MCF 10A (cell line): ENCODE data around the gene ARHGAP9. TPM values are rescaled to one million over a fixed set of nuclear protein-coding genes. Genes with fewer than 3 reads are reported as not detected.
A peak's percentile ranks its signal among the peaks of the same experiment; 100 is the strongest.

Source experiments
- BruUV-seq: library from RNA; stranded (reverse); fragments of 400-500 nt; replicated peaks from 2 replicates; lab custom pipeline; 2021; lab: Mats Ljungman, UMichigan
- CTCF ChIA-PET: fragments of 300-600 bp; sonication (Branson Sonifier 250); formaldehyde crosslinking; extraction: SDS; loops from one replicate; lab custom pipeline; 2021; ENCODE audit warnings: antibody characterized with exemption, inconsistent platforms; lab: Yijun Ruan, JAX
- POLR2A ChIA-PET: fragments of 300-600, 350-650 bp; sonication (Branson Sonifier 250); formaldehyde crosslinking; extraction: SDS; loops from one replicate; lab custom pipeline; 2020; ENCODE audit warnings: antibody characterized with exemption, inconsistent platforms; lab: Yijun Ruan, JAX
- DNase-seq: peaks from one replicate; pipeline ENCODE4 v3.0.0-alpha.2; 2018; ENCODE audit not compliant: unreplicated experiment
- H3K27ac Mint-ChIP-seq: one replicate; pipeline ENCODE4 v1.8.0; 2022; ENCODE audit warnings: mild to moderate bottlenecking, low read depth, mixed read lengths; ENCODE audit not compliant: unreplicated experiment
- H3K27me3 Mint-ChIP-seq: one replicate; pipeline ENCODE4 v1.8.0; 2022; ENCODE audit warnings: mixed read lengths; ENCODE audit not compliant: insufficient read depth, unreplicated experiment
- H3K36me3 Mint-ChIP-seq: one replicate; pipeline ENCODE4 v1.8.0; 2022; ENCODE audit warnings: mild to moderate bottlenecking, moderate library complexity, mixed read lengths; ENCODE audit not compliant: insufficient read depth, unreplicated experiment
- H3K4me1 Mint-ChIP-seq: one replicate; pipeline ENCODE4 v1.8.0; 2022; ENCODE audit warnings: mixed read lengths; ENCODE audit not compliant: insufficient read depth, unreplicated experiment
- H3K4me3 Mint-ChIP-seq: one replicate; pipeline ENCODE4 v1.8.0; 2022; ENCODE audit warnings: mild to moderate bottlenecking, moderate library complexity, mixed read lengths; ENCODE audit not compliant: unreplicated experiment
- H3K9me3 Mint-ChIP-seq: one replicate; pipeline ENCODE4 v1.8.0; 2022; ENCODE audit warnings: mixed read lengths; ENCODE audit not compliant: unreplicated experiment
- CTCF ChIP-seq: fragments of 200-600 bp; IDR thresholded peaks from one replicate; pipeline ENCODE4 v1.8.0; 2022; ENCODE audit warnings: antibody characterized with exemption, mild to moderate bottlenecking; ENCODE audit not compliant: unreplicated experiment
- intact Hi-C: fragments of 100-400 bp; cut with micrococcal nuclease; formaldehyde crosslinking; loops from 2 replicates; pipeline ENCODE4 v1.14.1; 2022
- total RNA-seq: library from RNA; stranded (reverse); gene quantifications from 2 replicates; pipeline ENCODE4 v1.2.3, GENCODE V29; 2022

The ARHGAP9 gene
- total RNA-seq, 1 experiment from 2014 or later, result 1.1 TPM

- no peaks in the 10 kb centered on the region for H3K9me3 Mint-ChIP-seq
- CTCF ChIA-PET, result interaction anchor here (0.5 to 9.6 kb wide), 33 partner anchors 7 to 388 kb away, joined by 3 to 178 read pairs (median 4); partner anchors contain the start of genes ARHGAP9 and STAC3
- H3K27ac Mint-ChIP-seq, result no peak overlapping the region
- DNase-seq, result peak; percentile 62
- BruUV-seq, result TSS peak; percentile 11
- POLR2A ChIA-PET, result interaction anchor here (0.6 to 0.7 kb wide), 2 partner anchors 9 to 33 kb away, joined by 3 to 4 read pairs; no protein-coding TSS in a partner anchor
- peaks cover 5% of the 10 kb centered on the region for H3K36me3 Mint-ChIP-seq
- H3K27me3 Mint-ChIP-seq, result peaks cover 15% of the 10 kb centered on the region
- peaks cover 49% of the 10 kb centered on the region for H3K4me1 Mint-ChIP-seq
- intact Hi-C loops, result no loop called here
- TF ChIP-seq CTCF, result peak; percentile 41
- peak overlapping the region; percentile 7 for H3K4me3 Mint-ChIP-seq
Observed at GRCh38 chr12:57456145-57456700, 23.4 kb downstream of the ARHGAP9 start.

DNA sequence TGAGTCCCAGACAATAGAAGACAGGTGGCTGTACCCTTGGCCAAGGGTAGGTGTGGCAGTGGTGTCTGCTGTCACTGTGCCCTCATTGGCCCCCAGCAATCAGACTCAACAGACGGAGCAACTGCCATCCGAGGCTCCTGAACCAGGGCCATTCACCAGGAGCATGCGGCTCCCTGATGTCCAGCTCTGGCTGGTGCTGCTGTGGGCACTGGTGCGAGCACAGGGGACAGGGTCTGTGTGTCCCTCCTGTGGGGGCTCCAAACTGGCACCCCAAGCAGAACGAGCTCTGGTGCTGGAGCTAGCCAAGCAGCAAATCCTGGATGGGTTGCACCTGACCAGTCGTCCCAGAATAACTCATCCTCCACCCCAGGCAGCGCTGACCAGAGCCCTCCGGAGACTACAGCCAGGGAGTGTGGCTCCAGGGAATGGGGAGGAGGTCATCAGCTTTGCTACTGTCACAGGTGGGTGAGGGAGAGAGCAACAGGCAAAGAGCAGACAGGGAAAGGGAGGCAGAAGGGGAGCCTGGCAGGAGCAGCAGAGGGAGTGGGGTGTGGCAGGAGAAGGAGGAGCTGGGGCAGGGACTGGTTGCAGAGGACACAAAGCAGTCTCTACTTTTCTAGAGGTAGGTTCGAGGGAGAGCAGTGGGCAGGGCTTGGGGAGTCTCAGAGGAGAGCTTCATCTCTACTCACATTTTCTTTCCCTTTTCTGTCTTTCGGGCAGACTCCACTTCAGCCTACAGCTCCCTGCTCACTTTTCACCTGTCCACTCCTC, 24.1 kb downstream of the ARHGAP9 start:
- no TSS peak for BruUV-seq
- H3K27me3 Mint-ChIP-seq, result peaks cover 9% of the 10 kb centered on the region
- no peak overlapping the region for H3K27ac Mint-ChIP-seq
- intact Hi-C loops, result no loop called here
- H3K4me1 Mint-ChIP-seq, result peaks cover 47% of the 10 kb centered on the region
- H3K9me3 Mint-ChIP-seq, result no peaks in the 10 kb centered on the region
- H3K4me3 Mint-ChIP-seq, result peak overlapping the region; percentile 7
- no peak for TF ChIP-seq CTCF
- ChIA-PET POLR2A (interaction anchor here (0.6 kb wide), 2 partner anchors 14 to 33 kb away, joined by 3 read pairs; no protein-coding TSS in a partner anchor), CTCF (interaction anchor here (0.5 to 9.6 kb wide), 42 partner anchors 7 to 428 kb away, joined by 3 to 178 read pairs (median 4); partner anchors contain the start of genes ARHGAP9 and STAC3)
- DNase-seq, result no peak
- H3K36me3 Mint-ChIP-seq, result peaks cover 5% of the 10 kb centered on the region

- peak within 1 kb of the TSS; percentile 7 for H3K4me3 Mint-ChIP-seq
- BruUV-seq, result no TSS peak
- DNase-seq, result peak; percentile 77
- intact Hi-C loops, result no loop called here
- CTCF ChIA-PET, result interaction anchor here (0.5 to 9.6 kb wide), 30 partner anchors 9 to 429 kb away, joined by 3 to 178 read pairs (median 6); partner anchors contain the start of genes ARHGAP9 and STAC3
- peaks cover 40% of the 10 kb centered on the region for H3K4me1 Mint-ChIP-seq
- H3K9me3 Mint-ChIP-seq, result no peaks in the 10 kb centered on the region
- H3K27ac Mint-ChIP-seq, result no peak within 1 kb of the TSS
- peaks cover 5% of the 10 kb centered on the region for H3K36me3 Mint-ChIP-seq
- POLR2A ChIA-PET, result interaction anchor here (2.3 kb wide), 1 partner anchor 22 kb away, joined by 7 read pairs; no protein-coding TSS in a partner anchor
- TF ChIP-seq CTCF, result no peak
- H3K27me3 Mint-ChIP-seq, result peaks cover under 1% of the 10 kb centered on the region
Observed at GRCh38 chr12:57454566-57455373, 24.9 kb downstream of the ARHGAP9 start, which contains the start of gene INHBE. Gene INHBE, plus strand, starts transcription at chr12:57455307. Its CDS starts 230 bp downstream, at chr12:57455537.
